OCI-LY7 (cell line): Measurements from ENCODE around the gene APBA1.

ENCODE experiments used
- EZH2phosphoT487 ChIP-seq: fragments of 200-600 bp; sonication (generic); IDR thresholded peaks from 2 replicates; pipeline ENCODE4 v1.6.1; 2018; ENCODE audit warnings: low read depth, borderline replicate concordance, mild to moderate bottlenecking, mixed run types, antibody characterized with exemption, low read length, moderate library complexity, mixed read lengths
- TF ChIP-seq, protein P1 (sequence below): fragments of 200-600 bp; sonication (generic); conservative IDR thresholded peaks from 2 replicates; pipeline ENCODE4 v1.5.1; 2014; ENCODE audit warnings: mild to moderate bottlenecking, antibody characterized with exemption, low read length, moderate library complexity, mixed read lengths

DNA sequence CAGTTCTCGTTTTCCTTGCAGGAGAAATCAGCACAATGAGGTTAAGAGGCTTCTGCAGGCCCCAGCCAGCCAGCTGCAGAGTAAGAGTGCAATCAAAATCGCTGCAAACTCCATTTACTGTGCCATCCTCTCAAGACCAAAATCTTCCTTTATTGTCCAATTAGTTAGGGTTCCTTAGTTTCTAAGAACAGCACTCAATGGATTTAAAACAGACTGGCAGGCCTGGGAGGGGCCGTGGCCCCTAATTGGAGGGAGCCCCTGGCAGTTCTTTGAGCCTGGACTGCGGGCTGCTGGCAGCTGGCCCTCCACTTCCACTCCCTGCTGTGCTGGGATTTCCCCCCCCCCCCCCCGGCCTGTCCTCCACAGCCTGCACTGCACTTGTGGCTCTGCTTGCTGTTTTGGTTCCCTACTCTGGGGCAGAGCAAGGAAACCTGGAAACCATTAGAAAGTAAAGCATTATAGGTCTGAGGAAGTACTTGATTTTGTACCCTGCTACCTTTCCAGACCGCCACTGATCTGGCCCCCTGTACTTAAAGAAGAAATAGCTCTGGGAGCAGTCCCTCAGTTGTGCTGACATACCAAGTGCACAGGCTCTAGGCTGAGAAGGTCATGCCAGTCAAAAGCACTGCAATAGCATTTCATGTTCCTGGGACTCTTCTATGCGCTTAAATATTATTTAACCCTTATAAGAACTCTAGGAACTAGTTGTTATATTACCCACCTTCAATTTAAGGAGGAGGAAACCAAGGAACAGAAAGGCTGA, 129.0 kb downstream of the APBA1 start:
- TF ChIP-seq, protein P1, sequence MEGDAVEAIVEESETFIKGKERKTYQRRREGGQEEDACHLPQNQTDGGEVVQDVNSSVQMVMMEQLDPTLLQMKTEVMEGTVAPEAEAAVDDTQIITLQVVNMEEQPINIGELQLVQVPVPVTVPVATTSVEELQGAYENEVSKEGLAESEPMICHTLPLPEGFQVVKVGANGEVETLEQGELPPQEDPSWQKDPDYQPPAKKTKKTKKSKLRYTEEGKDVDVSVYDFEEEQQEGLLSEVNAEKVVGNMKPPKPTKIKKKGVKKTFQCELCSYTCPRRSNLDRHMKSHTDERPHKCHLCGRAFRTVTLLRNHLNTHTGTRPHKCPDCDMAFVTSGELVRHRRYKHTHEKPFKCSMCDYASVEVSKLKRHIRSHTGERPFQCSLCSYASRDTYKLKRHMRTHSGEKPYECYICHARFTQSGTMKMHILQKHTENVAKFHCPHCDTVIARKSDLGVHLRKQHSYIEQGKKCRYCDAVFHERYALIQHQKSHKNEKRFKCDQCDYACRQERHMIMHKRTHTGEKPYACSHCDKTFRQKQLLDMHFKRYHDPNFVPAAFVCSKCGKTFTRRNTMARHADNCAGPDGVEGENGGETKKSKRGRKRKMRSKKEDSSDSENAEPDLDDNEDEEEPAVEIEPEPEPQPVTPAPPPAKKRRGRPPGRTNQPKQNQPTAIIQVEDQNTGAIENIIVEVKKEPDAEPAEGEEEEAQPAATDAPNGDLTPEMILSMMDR, result no peak
- TF ChIP-seq EZH2phosphoT487, result no peak
